Mammary epithelial cell (primary cell): ENCODE results near the gene MTHFD2L.

Experiments
- EZH2 ChIP-seq: IDR thresholded peaks from 2 replicates; pipeline ENCODE4 v1.6.1; 2012; ENCODE audit warnings: low read length, inconsistent platforms, borderline replicate concordance
- TF ChIP-seq, protein P1 (sequence below), 2 donors: IDR thresholded peaks in 1 of 2; conservative IDR thresholded peaks in 1 of 2; 2 replicates each; pipeline ENCODE4 v1.5.1; 2011 to 2012; ENCODE audit warnings: inconsistent platforms in 2 of 2, low read length in 2 of 2, mild to moderate bottlenecking in 2 of 2, control low read depth in 1 of 2, low read depth in 1 of 2; ENCODE audit not compliant: insufficient read depth in 1 of 2; ENCODE audit errors: extremely low read depth in 1 of 2

DNA sequence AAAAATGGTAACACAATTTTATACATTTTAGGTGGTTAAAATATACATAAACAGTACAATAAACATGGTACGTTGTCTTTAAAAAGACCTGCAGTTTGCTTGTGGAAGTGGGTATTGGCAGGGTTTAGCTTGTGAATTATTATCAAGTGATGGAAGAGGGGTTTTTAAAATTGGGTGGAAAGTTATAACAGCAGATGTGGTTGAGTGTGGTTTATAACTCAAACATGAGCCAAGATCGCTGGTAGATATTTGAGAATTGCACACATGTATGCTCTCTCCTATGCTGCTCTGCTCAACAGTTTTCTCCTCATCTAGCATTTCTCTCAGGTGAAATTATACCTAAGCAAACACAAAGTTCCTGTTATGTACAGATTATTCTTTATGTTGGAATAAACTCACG lies 164.4 kb downstream of the MTHFD2L start:
- TF ChIP-seq, protein P1, sequence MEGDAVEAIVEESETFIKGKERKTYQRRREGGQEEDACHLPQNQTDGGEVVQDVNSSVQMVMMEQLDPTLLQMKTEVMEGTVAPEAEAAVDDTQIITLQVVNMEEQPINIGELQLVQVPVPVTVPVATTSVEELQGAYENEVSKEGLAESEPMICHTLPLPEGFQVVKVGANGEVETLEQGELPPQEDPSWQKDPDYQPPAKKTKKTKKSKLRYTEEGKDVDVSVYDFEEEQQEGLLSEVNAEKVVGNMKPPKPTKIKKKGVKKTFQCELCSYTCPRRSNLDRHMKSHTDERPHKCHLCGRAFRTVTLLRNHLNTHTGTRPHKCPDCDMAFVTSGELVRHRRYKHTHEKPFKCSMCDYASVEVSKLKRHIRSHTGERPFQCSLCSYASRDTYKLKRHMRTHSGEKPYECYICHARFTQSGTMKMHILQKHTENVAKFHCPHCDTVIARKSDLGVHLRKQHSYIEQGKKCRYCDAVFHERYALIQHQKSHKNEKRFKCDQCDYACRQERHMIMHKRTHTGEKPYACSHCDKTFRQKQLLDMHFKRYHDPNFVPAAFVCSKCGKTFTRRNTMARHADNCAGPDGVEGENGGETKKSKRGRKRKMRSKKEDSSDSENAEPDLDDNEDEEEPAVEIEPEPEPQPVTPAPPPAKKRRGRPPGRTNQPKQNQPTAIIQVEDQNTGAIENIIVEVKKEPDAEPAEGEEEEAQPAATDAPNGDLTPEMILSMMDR (conservative IDR thresholded peaks at IDR 0.05 in 1 of 2, IDR thresholded peaks at IDR 0.05 in 1 of 2; ENCODE audit: extremely low read depth in 1 of 2, insufficient read depth in 1 of 2, low read depth in 1 of 2, low read length in 2 of 2): no peak
- no peak for TF ChIP-seq EZH2
